ENCODE data around the gene PCSK2. TPM values are rescaled to one million over a fixed set of nuclear protein-coding genes. Genes with fewer than 3 reads are reported as not detected.

Gene PCSK2
- total and polyA plus RNA-seq, 4 donors = 0.08 to 0.14 (median 0.09) TPM; not detected in 1

DNA sequence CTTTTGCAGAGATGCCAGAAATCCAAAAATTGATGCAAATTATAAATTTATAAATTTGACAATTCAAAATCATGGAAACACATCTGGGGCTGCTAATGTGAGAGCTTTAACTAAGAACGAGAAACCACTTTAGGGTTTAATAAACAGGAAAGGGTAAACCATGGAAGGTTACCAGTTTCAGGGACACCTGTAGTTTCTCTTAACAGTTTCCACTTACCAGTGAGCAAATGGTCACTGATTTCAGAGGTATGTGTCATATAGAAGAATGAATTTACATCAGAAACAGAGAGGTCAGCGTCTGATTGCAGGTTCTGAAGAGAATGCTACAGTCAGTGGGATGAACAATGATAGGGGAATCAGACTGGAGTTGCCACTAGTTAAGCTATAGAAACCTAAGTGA is 24.8 kb upstream of the PCSK2 start:
- Histone ChIP-seq H3K9ac (ENCODE audit: low read depth in 1 of 2, low read length in 2 of 2) (no peak overlapping the region), H3K36me3 (ENCODE audit: control insufficient read depth in 4 of 4, insufficient read depth in 3 of 4, low read depth in 1 of 4, low read length in 3 of 4) (no peaks in the 10 kb centered on the region), H3K27ac (ENCODE audit: low read depth in 1 of 2, low read length in 2 of 2) (no peak overlapping the region), H3K4me3 (ENCODE audit: low read depth in 1 of 3, low read length in 3 of 3) (no peak overlapping the region), H3K27me3 (ENCODE audit: control insufficient read depth in 4 of 4, insufficient read depth in 4 of 4, low read length in 3 of 4) (no peaks in the 10 kb centered on the region), H3K4me1 (ENCODE audit: control insufficient read depth in 4 of 4, insufficient read depth in 4 of 4, low read length in 3 of 4) (no peaks in the 10 kb centered on the region), H3K9me3 (ENCODE audit: control insufficient read depth in 4 of 4, low read length in 3 of 4) (no peaks in the 10 kb centered on the region)
- DNase-seq (ENCODE audit: low spot score) = no peak
- no peak for TF ChIP-seq NR2F2 (IDR thresholded peaks at IDR 0.05)
- TF ChIP-seq, protein P1, sequence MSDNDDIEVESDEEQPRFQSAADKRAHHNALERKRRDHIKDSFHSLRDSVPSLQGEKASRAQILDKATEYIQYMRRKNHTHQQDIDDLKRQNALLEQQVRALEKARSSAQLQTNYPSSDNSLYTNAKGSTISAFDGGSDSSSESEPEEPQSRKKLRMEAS (IDR thresholded peaks at IDR 0.05) = no peak
- TF ChIP-seq FOXA1 (IDR thresholded peaks at IDR 0.05) = no peak
- 51% methylated on average over 2 of the region's 2 CpGs for WGBS

DNA sequence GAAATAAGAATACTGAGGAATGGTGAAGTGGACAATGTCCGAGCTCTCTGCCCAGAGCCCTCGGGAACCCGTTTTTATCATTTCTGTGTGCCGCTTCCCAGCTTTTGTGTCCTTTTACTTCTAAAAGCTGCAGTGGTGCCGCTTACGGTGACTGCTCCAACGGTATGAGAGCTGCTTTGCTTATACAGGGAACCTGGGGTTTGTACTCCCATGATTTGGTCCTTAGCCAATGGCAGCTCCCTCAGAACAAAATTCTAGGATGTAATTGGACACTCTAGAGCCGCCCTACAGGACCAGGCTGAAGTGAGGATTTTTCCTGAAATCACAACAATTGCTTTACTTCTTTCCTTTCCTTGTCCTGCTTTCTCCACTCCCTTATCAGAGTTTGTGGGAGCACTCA is 24.2 kb upstream of the PCSK2 start:
- DNase-seq (ENCODE audit: low spot score) = no peak

DNA sequence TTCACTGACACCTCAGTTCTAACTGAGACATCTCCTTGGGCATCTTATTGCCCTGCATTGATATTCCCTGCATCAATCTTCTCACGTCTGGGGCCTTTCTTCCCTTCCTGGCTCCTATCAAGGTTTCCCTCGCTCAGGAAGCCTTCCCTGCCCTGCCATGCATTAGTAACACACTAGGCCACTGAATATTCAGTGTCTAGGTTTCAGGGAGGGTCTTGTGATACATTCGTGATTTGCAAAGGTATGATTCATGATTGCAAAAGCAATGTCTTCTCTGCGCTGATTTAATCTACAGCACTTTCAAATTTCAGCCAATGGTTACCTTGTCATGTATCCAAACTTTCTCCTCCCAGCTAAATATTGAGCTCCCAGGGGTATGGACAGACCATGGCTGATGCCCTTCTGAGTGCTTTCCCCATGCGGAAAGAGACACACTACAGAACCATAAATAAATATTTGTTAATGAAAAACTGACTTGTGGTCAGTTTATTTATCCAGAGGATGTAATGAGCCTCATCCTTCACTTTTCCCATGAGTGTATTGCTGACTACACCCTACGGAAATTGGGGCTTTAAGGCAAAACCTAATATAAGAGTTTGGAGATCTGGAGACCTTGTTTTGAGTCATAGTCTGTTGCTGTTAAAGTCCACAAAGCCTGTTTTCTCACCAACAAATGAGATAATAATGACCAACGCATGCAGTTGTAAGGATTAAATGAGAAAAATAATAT is 21.6 kb upstream of the PCSK2 start:
- Histone ChIP-seq H3K27me3 (ENCODE audit: control insufficient read depth in 4 of 4, insufficient read depth in 4 of 4, low read length in 3 of 4) (no peaks in the 10 kb centered on the region), H3K27ac (ENCODE audit: low read depth in 1 of 2, low read length in 2 of 2) (no peak overlapping the region), H3K4me3 (ENCODE audit: low read depth in 1 of 3, low read length in 3 of 3) (no peak overlapping the region), H3K36me3 (ENCODE audit: control insufficient read depth in 4 of 4, insufficient read depth in 3 of 4, low read depth in 1 of 4, low read length in 3 of 4) (no peaks in the 10 kb centered on the region), H3K9ac (ENCODE audit: low read depth in 1 of 2, low read length in 2 of 2) (no peak overlapping the region), H3K4me1 (ENCODE audit: control insufficient read depth in 4 of 4, insufficient read depth in 4 of 4, low read length in 3 of 4) (no peaks in the 10 kb centered on the region), H3K9me3 (ENCODE audit: control insufficient read depth in 4 of 4, low read length in 3 of 4) (no peaks in the 10 kb centered on the region)
- TF ChIP-seq EGR1 (IDR thresholded peaks at IDR 0.05; ENCODE audit: low read depth in 2 of 2) (no peak), SP1 (IDR thresholded peaks at IDR 0.05) (no peak), JUND (IDR thresholded peaks at IDR 0.05) (no peak), RAD21 (IDR thresholded peaks at IDR 0.05) (no peak), FOXA1 (IDR thresholded peaks at IDR 0.05) (no peak), YY1 (IDR thresholded peaks at IDR 0.05) (no peak), NR2F2 (IDR thresholded peaks at IDR 0.05) (no peak), RXRA (IDR thresholded peaks at IDR 0.05) (no peak), GABPA (IDR thresholded peaks at IDR 0.05 in 1 of 2, conservative IDR thresholded peaks at IDR 0.05 in 1 of 2) (no peak), HNF4A (conservative IDR thresholded peaks at IDR 0.05) (no peak)
- TF ChIP-seq, protein P1 (IDR thresholded peaks at IDR 0.05) = no peak
- TF ChIP-seq, protein P2, sequence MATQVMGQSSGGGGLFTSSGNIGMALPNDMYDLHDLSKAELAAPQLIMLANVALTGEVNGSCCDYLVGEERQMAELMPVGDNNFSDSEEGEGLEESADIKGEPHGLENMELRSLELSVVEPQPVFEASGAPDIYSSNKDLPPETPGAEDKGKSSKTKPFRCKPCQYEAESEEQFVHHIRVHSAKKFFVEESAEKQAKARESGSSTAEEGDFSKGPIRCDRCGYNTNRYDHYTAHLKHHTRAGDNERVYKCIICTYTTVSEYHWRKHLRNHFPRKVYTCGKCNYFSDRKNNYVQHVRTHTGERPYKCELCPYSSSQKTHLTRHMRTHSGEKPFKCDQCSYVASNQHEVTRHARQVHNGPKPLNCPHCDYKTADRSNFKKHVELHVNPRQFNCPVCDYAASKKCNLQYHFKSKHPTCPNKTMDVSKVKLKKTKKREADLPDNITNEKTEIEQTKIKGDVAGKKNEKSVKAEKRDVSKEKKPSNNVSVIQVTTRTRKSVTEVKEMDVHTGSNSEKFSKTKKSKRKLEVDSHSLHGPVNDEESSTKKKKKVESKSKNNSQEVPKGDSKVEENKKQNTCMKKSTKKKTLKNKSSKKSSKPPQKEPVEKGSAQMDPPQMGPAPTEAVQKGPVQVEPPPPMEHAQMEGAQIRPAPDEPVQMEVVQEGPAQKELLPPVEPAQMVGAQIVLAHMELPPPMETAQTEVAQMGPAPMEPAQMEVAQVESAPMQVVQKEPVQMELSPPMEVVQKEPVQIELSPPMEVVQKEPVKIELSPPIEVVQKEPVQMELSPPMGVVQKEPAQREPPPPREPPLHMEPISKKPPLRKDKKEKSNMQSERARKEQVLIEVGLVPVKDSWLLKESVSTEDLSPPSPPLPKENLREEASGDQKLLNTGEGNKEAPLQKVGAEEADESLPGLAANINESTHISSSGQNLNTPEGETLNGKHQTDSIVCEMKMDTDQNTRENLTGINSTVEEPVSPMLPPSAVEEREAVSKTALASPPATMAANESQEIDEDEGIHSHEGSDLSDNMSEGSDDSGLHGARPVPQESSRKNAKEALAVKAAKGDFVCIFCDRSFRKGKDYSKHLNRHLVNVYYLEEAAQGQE (IDR thresholded peaks at IDR 0.05) = no peak
- TF ChIP-seq, protein P3, sequence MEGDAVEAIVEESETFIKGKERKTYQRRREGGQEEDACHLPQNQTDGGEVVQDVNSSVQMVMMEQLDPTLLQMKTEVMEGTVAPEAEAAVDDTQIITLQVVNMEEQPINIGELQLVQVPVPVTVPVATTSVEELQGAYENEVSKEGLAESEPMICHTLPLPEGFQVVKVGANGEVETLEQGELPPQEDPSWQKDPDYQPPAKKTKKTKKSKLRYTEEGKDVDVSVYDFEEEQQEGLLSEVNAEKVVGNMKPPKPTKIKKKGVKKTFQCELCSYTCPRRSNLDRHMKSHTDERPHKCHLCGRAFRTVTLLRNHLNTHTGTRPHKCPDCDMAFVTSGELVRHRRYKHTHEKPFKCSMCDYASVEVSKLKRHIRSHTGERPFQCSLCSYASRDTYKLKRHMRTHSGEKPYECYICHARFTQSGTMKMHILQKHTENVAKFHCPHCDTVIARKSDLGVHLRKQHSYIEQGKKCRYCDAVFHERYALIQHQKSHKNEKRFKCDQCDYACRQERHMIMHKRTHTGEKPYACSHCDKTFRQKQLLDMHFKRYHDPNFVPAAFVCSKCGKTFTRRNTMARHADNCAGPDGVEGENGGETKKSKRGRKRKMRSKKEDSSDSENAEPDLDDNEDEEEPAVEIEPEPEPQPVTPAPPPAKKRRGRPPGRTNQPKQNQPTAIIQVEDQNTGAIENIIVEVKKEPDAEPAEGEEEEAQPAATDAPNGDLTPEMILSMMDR (IDR thresholded peaks at IDR 0.05; ENCODE audit: low read depth, low read length, missing input control) = no peak
- WGBS = 64% methylated on average over 7 of the region's 7 CpGs
- DNase-seq (ENCODE audit: low spot score) = no peak

More for the DNA sequence above, 24.2 kb upstream of the PCSK2 start:
- WGBS = 14% methylated on average over 8 of the region's 8 CpGs
- Histone ChIP-seq H3K4me1 (ENCODE audit: control insufficient read depth in 4 of 4, insufficient read depth in 4 of 4, low read length in 3 of 4) (no peaks in the 10 kb centered on the region), H3K36me3 (ENCODE audit: control insufficient read depth in 4 of 4, insufficient read depth in 3 of 4, low read depth in 1 of 4, low read length in 3 of 4) (no peaks in the 10 kb centered on the region), H3K27ac (ENCODE audit: low read depth in 1 of 2, low read length in 2 of 2) (no peak overlapping the region), H3K9me3 (ENCODE audit: control insufficient read depth in 4 of 4, low read length in 3 of 4) (no peaks in the 10 kb centered on the region), H3K27me3 (ENCODE audit: control insufficient read depth in 4 of 4, insufficient read depth in 4 of 4, low read length in 3 of 4) (no peaks in the 10 kb centered on the region), H3K9ac (ENCODE audit: low read depth in 1 of 2, low read length in 2 of 2) (no peak overlapping the region), H3K4me3 (ENCODE audit: low read depth in 1 of 3, low read length in 3 of 3) (no peak overlapping the region)
- TF ChIP-seq RXRA (IDR thresholded peaks at IDR 0.05) (no peak), HNF4A (conservative IDR thresholded peaks at IDR 0.05) (no peak), FOXA1 (IDR thresholded peaks at IDR 0.05) (no peak), GABPA (IDR thresholded peaks at IDR 0.05 in 1 of 2, conservative IDR thresholded peaks at IDR 0.05 in 1 of 2) (no peak), YY1 (IDR thresholded peaks at IDR 0.05) (no peak), FOXA2 (IDR thresholded peaks at IDR 0.05) (no peak), JUND (IDR thresholded peaks at IDR 0.05) (no peak), HNF4G (IDR thresholded peaks at IDR 0.05) (no peak), NR2F2 (IDR thresholded peaks at IDR 0.05) (no peak), SP1 (IDR thresholded peaks at IDR 0.05) (no peak), RAD21 (IDR thresholded peaks at IDR 0.05) (no peak)
- TF ChIP-seq, protein P4, sequence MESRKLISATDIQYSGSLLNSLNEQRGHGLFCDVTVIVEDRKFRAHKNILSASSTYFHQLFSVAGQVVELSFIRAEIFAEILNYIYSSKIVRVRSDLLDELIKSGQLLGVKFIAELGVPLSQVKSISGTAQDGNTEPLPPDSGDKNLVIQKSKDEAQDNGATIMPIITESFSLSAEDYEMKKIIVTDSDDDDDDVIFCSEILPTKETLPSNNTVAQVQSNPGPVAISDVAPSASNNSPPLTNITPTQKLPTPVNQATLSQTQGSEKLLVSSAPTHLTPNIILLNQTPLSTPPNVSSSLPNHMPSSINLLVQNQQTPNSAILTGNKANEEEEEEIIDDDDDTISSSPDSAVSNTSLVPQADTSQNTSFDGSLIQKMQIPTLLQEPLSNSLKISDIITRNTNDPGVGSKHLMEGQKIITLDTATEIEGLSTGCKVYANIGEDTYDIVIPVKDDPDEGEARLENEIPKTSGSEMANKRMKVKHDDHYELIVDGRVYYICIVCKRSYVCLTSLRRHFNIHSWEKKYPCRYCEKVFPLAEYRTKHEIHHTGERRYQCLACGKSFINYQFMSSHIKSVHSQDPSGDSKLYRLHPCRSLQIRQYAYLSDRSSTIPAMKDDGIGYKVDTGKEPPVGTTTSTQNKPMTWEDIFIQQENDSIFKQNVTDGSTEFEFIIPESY (IDR thresholded peaks at IDR 0.05) = no peak
- TF ChIP-seq, protein P1 (IDR thresholded peaks at IDR 0.05) = no peak
- TF ChIP-seq, protein P5, sequence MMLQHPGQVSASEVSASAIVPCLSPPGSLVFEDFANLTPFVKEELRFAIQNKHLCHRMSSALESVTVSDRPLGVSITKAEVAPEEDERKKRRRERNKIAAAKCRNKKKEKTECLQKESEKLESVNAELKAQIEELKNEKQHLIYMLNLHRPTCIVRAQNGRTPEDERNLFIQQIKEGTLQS (IDR thresholded peaks at IDR 0.05) = no peak

Data from liver (tissue), 9 donors.